GM04503 (cell line): ENCODE data around the gene APRT.
"Not testable (repeated sequence)": the region's sequence is repeated elsewhere in the genome, so short reads cannot be mapped to it uniquely, and the experiment has no call there.

ENCODE experiments used
- DNase-seq: peaks from one replicate; pipeline ENCODE4 v3.0.0-alpha.2; 2012; ENCODE audit warnings: low read depth

The APRT gene

GRCh38 chr16:88841521-88842307 lies 30.0 kb upstream of the APRT start:
- DNase-seq, result no peak

GRCh38 chr16:88840600-88841215 lies 29.0 kb upstream of the APRT start:
- DNase-seq, result no peak

GRCh38 chr16:88839745-88840599 lies 28.2 kb upstream of the APRT start:
- DNase-seq, result no peak

GRCh38 chr16:88839026-88839529 lies 27.4 kb upstream of the APRT start:
- DNase-seq, result no peak

GRCh38 chr16:88838566-88838965 lies 26.8 kb upstream of the APRT start:
- DNase-seq, result no peak

GRCh38 chr16:88837806-88838205 lies 26.1 kb upstream of the APRT start:
- DNase-seq, result no peak

- DNase-seq, result no peak
These were observed 25.1 kb upstream of the APRT start for GRCh38 chr16:88836791-88837190.

GRCh38 chr16:88835818-88836217 lies 24.1 kb upstream of the APRT start:
- DNase-seq, result no peak

- no peak for DNase-seq
These were observed 23.7 kb upstream of the APRT start for GRCh38 chr16:88835383-88835782.

- DNase-seq, result no peak
These were observed 22.9 kb upstream of the APRT start for GRCh38 chr16:88834670-88835069.

GRCh38 chr16:88833086-88833485 lies 21.4 kb upstream of the APRT start:
- DNase-seq, result no peak

GRCh38 chr16:88831838-88832237 lies 20.1 kb upstream of the APRT start:
- DNase-seq, result no peak

- no peak for DNase-seq
These were observed 19.1 kb upstream of the APRT start for GRCh38 chr16:88830783-88831182.

- no peak for DNase-seq
These were observed 18.5 kb upstream of the APRT start for GRCh38 chr16:88830258-88830657.

- DNase-seq, result no peak
These were observed 17.0 kb upstream of the APRT start for GRCh38 chr16:88828711-88829110.

GRCh38 chr16:88827727-88828126 lies 16.0 kb upstream of the APRT start:
- no peak for DNase-seq

GRCh38 chr16:88826070-88826840 lies 14.5 kb upstream of the APRT start:
- DNase-seq, result no peak

- no peak for DNase-seq
These were observed 13.4 kb upstream of the APRT start for GRCh38 chr16:88825146-88825545.

- no peak for DNase-seq
These were observed 12.7 kb upstream of the APRT start for GRCh38 chr16:88824256-88825077.

- DNase-seq, result not testable (repeated sequence)
These were observed 11.9 kb upstream of the APRT start for GRCh38 chr16:88823646-88824045.
